ENCODE results near the gene MYH3. TPM values are rescaled to one million over a fixed set of nuclear protein-coding genes. Genes with fewer than 3 reads are reported as not detected.
"Not testable (repeated sequence)": the region's sequence is repeated elsewhere in the genome, so short reads cannot be mapped to it uniquely, and the experiment has no call there.

Gene MYH3
- total RNA-seq, 6 experiments from 2014 or later, result 0.68 to 2.6 (median 1.2) TPM

DNA sequence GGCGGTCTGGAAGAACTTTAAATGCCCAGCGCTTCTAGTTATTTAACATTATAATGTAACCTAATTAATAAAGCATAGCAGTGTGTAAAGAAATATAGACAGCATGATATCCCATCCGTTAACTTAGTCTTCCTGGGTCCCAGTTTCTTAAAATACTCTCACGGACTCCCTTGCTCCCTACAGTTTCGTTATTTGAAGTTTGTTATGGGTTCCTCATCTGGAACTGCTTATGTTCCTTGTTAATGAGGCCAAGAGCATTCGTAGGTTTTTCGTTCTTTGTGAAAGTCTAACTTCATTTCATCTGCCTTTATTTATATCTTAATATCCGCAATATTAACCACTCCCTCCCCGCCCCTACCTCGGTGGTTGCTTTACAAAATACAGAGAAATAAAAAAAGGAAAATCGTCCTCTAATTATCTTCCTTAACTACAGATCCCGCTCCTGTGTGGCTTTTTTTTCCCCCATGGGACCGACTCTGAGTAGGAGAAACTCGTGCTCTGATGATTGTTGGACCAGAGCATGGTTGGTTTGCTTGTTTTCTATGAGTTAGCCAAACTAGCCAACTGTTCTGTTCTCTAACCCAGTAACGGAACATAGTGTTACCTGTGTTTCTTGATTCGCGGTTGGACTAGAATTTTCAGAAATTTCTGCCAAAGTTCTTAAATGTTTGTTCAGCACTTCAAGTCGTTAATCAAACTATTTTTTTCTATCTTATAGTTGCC is 41.1 kb upstream of the MYH3 start:
- Histone ChIP-seq H3K27ac (peak overlapping the region; percentile 92 to 97 (median 93)), H3K36me3 (peaks cover 0 to 21% (median 0%) of the 10 kb centered on the region in 4 donors), H3K9me3 (no peaks in the 10 kb centered on the region), H3K4me1 (peaks cover 0 to 26% (median 5%) of the 10 kb centered on the region in 4 donors), H3K4me3 (peak overlapping the region; percentile 89 to 99 (median 95)), H3K27me3 (no peaks in the 10 kb centered on the region)
- ATAC-seq (peak; percentile 23 to 55 (median 38)), DNase-seq (no peak)
- intact Hi-C loops (cut with DNase I), result no loop called here
- 4% methylated on average over 18 of the region's 18 CpGs for WGBS (ENCODE audit: insufficient coverage, low coverage, low lambda C conversion rate, missing lambda C conversion rate)
- TF ChIP-seq, protein P1, sequence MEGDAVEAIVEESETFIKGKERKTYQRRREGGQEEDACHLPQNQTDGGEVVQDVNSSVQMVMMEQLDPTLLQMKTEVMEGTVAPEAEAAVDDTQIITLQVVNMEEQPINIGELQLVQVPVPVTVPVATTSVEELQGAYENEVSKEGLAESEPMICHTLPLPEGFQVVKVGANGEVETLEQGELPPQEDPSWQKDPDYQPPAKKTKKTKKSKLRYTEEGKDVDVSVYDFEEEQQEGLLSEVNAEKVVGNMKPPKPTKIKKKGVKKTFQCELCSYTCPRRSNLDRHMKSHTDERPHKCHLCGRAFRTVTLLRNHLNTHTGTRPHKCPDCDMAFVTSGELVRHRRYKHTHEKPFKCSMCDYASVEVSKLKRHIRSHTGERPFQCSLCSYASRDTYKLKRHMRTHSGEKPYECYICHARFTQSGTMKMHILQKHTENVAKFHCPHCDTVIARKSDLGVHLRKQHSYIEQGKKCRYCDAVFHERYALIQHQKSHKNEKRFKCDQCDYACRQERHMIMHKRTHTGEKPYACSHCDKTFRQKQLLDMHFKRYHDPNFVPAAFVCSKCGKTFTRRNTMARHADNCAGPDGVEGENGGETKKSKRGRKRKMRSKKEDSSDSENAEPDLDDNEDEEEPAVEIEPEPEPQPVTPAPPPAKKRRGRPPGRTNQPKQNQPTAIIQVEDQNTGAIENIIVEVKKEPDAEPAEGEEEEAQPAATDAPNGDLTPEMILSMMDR (IDR thresholded peaks at IDR 0.05), result no peak
- TF ChIP-seq POLR2A (IDR thresholded peaks at IDR 0.05), result no peak

DNA sequence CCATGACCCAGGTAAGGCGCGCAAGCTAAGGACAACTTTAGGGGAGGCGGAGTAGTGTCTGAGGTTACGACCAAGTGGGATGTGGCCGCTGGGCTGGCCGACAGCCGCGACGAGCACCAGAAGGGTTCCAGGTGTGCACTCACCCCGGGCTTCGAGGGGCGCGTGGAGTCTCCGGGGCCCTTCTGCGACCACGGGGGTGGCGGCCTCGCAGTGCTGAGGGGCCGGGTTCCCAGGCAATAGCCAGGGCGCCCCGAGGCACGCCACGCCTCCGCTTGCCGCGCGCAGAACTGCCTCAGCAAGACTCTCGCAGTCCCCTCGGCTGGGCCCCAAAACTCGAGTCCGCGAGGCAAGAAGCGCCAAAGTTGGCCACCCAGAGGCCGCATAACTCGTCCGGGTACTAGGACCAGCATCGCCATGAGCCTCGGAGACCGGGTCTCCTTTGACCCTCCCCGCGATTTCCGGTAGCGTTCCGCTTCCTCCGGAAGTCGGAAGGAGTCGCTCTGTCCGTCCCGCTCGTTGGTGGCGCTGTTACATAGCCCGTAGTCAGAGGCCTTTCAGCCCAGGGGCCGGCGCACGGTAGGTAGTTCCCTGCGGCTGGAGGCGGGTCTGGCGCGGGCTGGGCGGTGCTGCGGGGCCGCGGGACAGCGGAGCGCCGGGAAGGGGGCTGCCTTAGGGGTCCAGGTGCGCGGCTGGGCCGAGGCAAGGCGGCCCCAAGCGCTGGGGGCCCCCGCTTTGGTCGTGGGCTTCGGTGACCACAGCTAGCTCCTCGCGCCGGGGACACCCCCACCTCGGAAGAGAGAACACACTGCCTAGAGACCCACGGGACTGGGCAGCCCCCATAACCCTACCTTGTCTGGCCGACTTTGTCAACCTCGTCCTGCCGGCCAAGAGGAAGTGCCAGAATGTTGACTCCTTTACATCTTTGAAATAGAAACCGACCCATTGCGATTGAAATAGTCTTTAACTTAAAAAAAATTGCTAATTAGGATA is 40.3 kb upstream of the MYH3 start, which contains the start of the genes ADPRM and SCO1:
Gene ADPRM, plus strand, starts transcription at position 503 of the 990 bp plus-strand sequence. CDS start 7,333 bp downstream, outside the sequence.
Gene SCO1, minus strand, starts transcription at position 442 of the 990 bp plus-strand sequence. Its CDS starts 26 bp downstream, at position 416.
- peak; percentile 97 to 99 (median 98) for ATAC-seq
- peak within 1 kb of the TSS; percentile 92 to 97 (median 93) for H3K27ac ChIP-seq
- no peaks in the 10 kb centered on the region for H3K27me3 ChIP-seq
- intact Hi-C loops (cut with DNase I), result no loop called here
- H3K4me1 ChIP-seq, result peaks cover 0 to 26% (median 5%) of the 10 kb centered on the region in 4 donors
- no peaks in the 10 kb centered on the region for H3K9me3 ChIP-seq
- H3K4me3 ChIP-seq, result peak within 1 kb of the TSS; percentile 89 to 99 (median 95)
- WGBS (ENCODE audit: insufficient coverage, low coverage, low lambda C conversion rate, missing lambda C conversion rate), result 1% methylated on average over 14 of the region's 84 CpGs
- TF ChIP-seq, protein P1 (IDR thresholded peaks at IDR 0.05), result peak; percentile 24 to 61 (median 56)
- peak; percentile 97 for TF ChIP-seq POLR2A (IDR thresholded peaks at IDR 0.05)
- DNase-seq, result peak; percentile 96 to 97 (median 97)
- peaks cover 0 to 28% (median 0%) of the 10 kb centered on the region in 4 donors for H3K36me3 ChIP-seq

DNA sequence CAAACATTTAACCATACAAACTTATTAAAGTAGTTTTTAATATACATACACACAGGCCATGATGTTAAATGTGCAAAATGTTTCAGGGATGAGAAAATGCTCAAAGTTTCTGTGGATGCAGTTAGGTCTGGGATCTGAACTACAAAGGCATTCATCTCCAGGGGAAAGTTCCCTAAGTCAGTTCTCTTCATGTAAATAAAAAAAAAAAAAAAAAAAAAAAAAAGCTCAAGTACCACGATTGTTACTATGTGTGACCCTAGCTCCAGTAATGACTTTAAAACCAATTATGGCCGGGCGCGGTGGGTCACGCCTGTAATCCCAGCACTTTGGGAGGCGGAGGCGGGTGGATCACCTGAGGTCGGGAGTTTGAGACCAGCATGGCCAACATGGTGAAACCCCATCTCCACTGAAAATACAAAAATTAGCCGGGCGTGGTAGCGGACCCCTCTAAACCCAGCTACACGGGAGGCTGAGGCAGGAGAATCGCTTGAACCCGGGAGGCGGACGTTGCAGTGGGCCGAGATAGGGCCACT is 38.8 kb upstream of the MYH3 start:
- H3K27ac ChIP-seq; DNase-seq; H3K27me3 ChIP-seq; H3K4me3 ChIP-seq; intact Hi-C loops (cut with DNase I); H3K9me3 ChIP-seq; ATAC-seq: not testable (repeated sequence)
- 70% methylated on average over 4 of the region's 17 CpGs for WGBS (ENCODE audit: insufficient coverage, low coverage, low lambda C conversion rate, missing lambda C conversion rate)
- peaks cover 0 to 26% (median 5%) of the 10 kb centered on the region in 4 donors for H3K4me1 ChIP-seq
- peaks cover 0 to 42% (median 9%) of the 10 kb centered on the region in 4 donors for H3K36me3 ChIP-seq

DNA sequence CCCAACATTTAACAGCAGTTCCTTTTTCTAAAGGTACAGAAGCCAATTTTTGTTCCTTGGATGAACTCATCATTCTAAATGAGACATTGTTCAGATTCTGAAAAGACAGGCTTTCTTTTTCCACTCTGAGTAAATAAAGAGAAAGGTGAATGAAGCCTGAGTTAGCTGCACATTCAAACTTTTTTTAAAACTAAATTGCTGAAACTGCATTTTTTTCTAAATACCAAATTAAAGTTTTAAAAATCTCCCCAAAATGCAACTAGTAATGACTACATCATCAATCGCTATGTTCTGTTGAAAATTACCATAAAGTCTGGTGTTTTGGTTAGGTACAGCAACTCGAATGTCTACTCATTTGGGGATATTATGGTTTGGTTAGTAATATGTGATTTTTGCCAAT is 30.4 kb upstream of the MYH3 start:
- no peak overlapping the region for H3K27ac ChIP-seq
- H3K4me3 ChIP-seq, result no peak overlapping the region
- intact Hi-C loops (cut with DNase I), result no loop called here
- no peaks in the 10 kb centered on the region for H3K9me3 ChIP-seq
- DNase-seq (no peak), ATAC-seq (no peak)
- TF ChIP-seq POLR2A (IDR thresholded peaks at IDR 0.05), result no peak
- TF ChIP-seq, protein P1 (IDR thresholded peaks at IDR 0.05), result no peak
- no peaks in the 10 kb centered on the region for H3K4me1 ChIP-seq
- WGBS (ENCODE audit: insufficient coverage, low coverage, low lambda C conversion rate, missing lambda C conversion rate), result 75% methylated on average over 2 of the region's 2 CpGs
- no peaks in the 10 kb centered on the region for H3K27me3 ChIP-seq
- H3K36me3 ChIP-seq, result peaks cover 9 to 65% (median 23%) of the 10 kb centered on the region in 4 donors

Measured in right lobe of liver (tissue), 6 donors.